ENCODE data around the gene KIAA1217. TPM values are rescaled to one million over a fixed set of nuclear protein-coding genes. Genes with fewer than 3 reads are reported as not detected.
A peak's percentile ranks its signal among the peaks of the same experiment; 100 is the strongest.

KIAA1217 gene
- total RNA-seq, 1 donor from 2014 or later = 73.2 TPM

- Mint-ChIP-seq H3K27ac (peak overlapping the region; percentile 91), H3K4me1 (ENCODE audit: unreplicated experiment) (peaks cover 71% of the 10 kb centered on the region), H3K4me3 (peak overlapping the region; percentile 96), H3K9me3 (no peaks in the 10 kb centered on the region), H3K27me3 (no peaks in the 10 kb centered on the region), H3K36me3 (peaks cover 10% of the 10 kb centered on the region)
- TF ChIP-seq CTCF (conservative IDR thresholded peaks at IDR 0.05) = no peak
- no peak for DNase-seq (ENCODE audit: extremely low spot score, unreplicated experiment)
Measured at GRCh38 chr10:24209432-24209771, 464 bp downstream of the KIAA1217 start.

- DNase-seq (ENCODE audit: extremely low spot score, unreplicated experiment) = no peak
- no peak for TF ChIP-seq CTCF (conservative IDR thresholded peaks at IDR 0.05)
Measured at GRCh38 chr10:24209946-24210491, 1.1 kb downstream of the KIAA1217 start.

GRCh38 chr10:24210501-24210900 is 1.6 kb downstream of the KIAA1217 start:
- no peaks in the 10 kb centered on the region for H3K27me3 Mint-ChIP-seq
- H3K27ac Mint-ChIP-seq = peak overlapping the region; percentile 38
- DNase-seq (ENCODE audit: extremely low spot score, unreplicated experiment) = no peak
- TF ChIP-seq CTCF (conservative IDR thresholded peaks at IDR 0.05) = no peak
- H3K4me1 Mint-ChIP-seq (ENCODE audit: unreplicated experiment) = peaks cover 74% of the 10 kb centered on the region
- peaks cover 10% of the 10 kb centered on the region for H3K36me3 Mint-ChIP-seq
- peak overlapping the region; percentile 75 for H3K4me3 Mint-ChIP-seq
- H3K9me3 Mint-ChIP-seq = no peaks in the 10 kb centered on the region

More at GRCh38 chr10:24209946-24210491, 1.1 kb downstream of the KIAA1217 start:
- peaks cover 69% of the 10 kb centered on the region for H3K4me1 Mint-ChIP-seq (ENCODE audit: unreplicated experiment)
- peaks cover 10% of the 10 kb centered on the region for H3K36me3 Mint-ChIP-seq
- H3K27me3 Mint-ChIP-seq = no peaks in the 10 kb centered on the region
- H3K9me3 Mint-ChIP-seq = no peaks in the 10 kb centered on the region
- H3K4me3 Mint-ChIP-seq = peak overlapping the region; percentile 96
- peak overlapping the region; percentile 91 for H3K27ac Mint-ChIP-seq

GRCh38 chr10:24213266-24213665 is 4.3 kb downstream of the KIAA1217 start:
- Mint-ChIP-seq H3K36me3 (peaks cover 13% of the 10 kb centered on the region), H3K4me1 (ENCODE audit: unreplicated experiment) (peaks cover 57% of the 10 kb centered on the region), H3K27ac (no peak overlapping the region), H3K4me3 (peak overlapping the region; percentile 15), H3K9me3 (no peaks in the 10 kb centered on the region), H3K27me3 (no peaks in the 10 kb centered on the region)
- DNase-seq (ENCODE audit: extremely low spot score, unreplicated experiment) = no peak
- TF ChIP-seq CTCF (conservative IDR thresholded peaks at IDR 0.05) = no peak

GRCh38 chr10:24213881-24214280 is 4.9 kb downstream of the KIAA1217 start:
- no peaks in the 10 kb centered on the region for H3K9me3 Mint-ChIP-seq
- no peaks in the 10 kb centered on the region for H3K27me3 Mint-ChIP-seq
- no peak for TF ChIP-seq CTCF (conservative IDR thresholded peaks at IDR 0.05)
- H3K4me3 Mint-ChIP-seq = peak overlapping the region; percentile 29
- peaks cover 53% of the 10 kb centered on the region for H3K4me1 Mint-ChIP-seq (ENCODE audit: unreplicated experiment)
- peak overlapping the region; percentile 46 for H3K27ac Mint-ChIP-seq
- H3K36me3 Mint-ChIP-seq = peaks cover 13% of the 10 kb centered on the region
- no peak for DNase-seq (ENCODE audit: extremely low spot score, unreplicated experiment)

- Mint-ChIP-seq H3K36me3 (peaks cover 18% of the 10 kb centered on the region), H3K4me3 (peak overlapping the region; percentile 47), H3K4me1 (ENCODE audit: unreplicated experiment) (peaks cover 44% of the 10 kb centered on the region), H3K9me3 (no peaks in the 10 kb centered on the region), H3K27ac (peak overlapping the region; percentile 68), H3K27me3 (no peaks in the 10 kb centered on the region)
- DNase-seq (ENCODE audit: extremely low spot score, unreplicated experiment) = no peak
- no peak for TF ChIP-seq CTCF (conservative IDR thresholded peaks at IDR 0.05)
Measured at GRCh38 chr10:24214762-24215161, 5.8 kb downstream of the KIAA1217 start.
